Measurements from ENCODE around the gene CDHR3.

DNA sequence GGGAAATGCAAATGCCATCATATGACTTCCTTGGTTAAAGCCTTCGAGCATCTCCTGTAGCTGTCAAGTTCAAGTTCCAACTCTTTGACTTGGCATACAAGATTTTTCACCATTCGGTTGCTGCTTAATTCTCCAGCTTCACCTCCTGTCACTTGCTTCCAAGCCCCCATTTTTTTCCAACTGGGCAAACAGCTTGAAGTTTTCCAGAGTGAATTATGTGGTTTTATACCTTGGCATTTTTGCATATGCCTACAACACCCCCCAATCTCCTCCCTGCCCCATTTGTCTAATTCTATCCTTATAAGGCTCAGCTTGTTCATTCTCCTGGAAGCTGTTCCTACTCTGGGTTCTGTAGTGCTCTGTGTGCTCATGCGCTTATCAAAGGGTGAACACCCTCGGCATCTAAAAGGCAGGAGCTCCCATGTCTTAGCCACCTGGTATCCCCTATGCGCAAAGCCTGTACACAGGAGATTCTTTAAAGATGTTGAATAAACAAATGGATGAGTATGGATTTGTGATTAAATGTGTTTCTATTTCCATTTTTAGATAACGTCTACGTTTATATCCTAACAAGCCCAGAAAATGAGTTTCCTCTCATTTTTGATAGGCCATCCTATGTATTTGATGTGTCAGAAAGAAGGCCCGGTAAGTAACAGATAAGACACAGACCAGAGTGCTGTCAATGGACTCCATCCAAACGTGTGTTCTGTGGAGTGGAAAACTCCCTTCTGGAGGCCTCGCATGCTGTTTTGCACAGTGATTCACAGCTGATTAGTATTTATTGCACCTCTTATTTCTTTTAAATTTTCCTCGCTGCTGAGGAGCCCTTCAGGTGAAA lies 52.5 kb downstream of the CDHR3 start:
- TF ChIP-seq POLR2A (IDR thresholded peaks at IDR 0.05; ENCODE audit: low read depth, low read length) (no peak), YY1 (IDR thresholded peaks at IDR 0.05; ENCODE audit: low read depth, low read length) (no peak), BCL11A (IDR thresholded peaks at IDR 0.05; ENCODE audit: low read depth, low read length) (no peak), ATF2 (IDR thresholded peaks at IDR 0.05; ENCODE audit: low read length) (no peak), EZH2 (IDR thresholded peaks at IDR 0.05; ENCODE audit: borderline replicate concordance, control insufficient read depth, low read depth, low read length) (no peak), RAD51 (IDR thresholded peaks at IDR 0.05) (no peak), ZNF592 (IDR thresholded peaks at IDR 0.05) (no peak)
- TF ChIP-seq, protein P1, sequence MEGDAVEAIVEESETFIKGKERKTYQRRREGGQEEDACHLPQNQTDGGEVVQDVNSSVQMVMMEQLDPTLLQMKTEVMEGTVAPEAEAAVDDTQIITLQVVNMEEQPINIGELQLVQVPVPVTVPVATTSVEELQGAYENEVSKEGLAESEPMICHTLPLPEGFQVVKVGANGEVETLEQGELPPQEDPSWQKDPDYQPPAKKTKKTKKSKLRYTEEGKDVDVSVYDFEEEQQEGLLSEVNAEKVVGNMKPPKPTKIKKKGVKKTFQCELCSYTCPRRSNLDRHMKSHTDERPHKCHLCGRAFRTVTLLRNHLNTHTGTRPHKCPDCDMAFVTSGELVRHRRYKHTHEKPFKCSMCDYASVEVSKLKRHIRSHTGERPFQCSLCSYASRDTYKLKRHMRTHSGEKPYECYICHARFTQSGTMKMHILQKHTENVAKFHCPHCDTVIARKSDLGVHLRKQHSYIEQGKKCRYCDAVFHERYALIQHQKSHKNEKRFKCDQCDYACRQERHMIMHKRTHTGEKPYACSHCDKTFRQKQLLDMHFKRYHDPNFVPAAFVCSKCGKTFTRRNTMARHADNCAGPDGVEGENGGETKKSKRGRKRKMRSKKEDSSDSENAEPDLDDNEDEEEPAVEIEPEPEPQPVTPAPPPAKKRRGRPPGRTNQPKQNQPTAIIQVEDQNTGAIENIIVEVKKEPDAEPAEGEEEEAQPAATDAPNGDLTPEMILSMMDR (IDR thresholded peaks at IDR 0.05 in 2 of 3, conservative IDR thresholded peaks at IDR 0.05 in 1 of 3; ENCODE audit: control insufficient read depth in 2 of 3, extremely low read depth in 1 of 3, insufficient read depth in 1 of 3, low read depth in 3 of 3, low read length in 3 of 3), result no peak
- TF ChIP-seq, protein P2, sequence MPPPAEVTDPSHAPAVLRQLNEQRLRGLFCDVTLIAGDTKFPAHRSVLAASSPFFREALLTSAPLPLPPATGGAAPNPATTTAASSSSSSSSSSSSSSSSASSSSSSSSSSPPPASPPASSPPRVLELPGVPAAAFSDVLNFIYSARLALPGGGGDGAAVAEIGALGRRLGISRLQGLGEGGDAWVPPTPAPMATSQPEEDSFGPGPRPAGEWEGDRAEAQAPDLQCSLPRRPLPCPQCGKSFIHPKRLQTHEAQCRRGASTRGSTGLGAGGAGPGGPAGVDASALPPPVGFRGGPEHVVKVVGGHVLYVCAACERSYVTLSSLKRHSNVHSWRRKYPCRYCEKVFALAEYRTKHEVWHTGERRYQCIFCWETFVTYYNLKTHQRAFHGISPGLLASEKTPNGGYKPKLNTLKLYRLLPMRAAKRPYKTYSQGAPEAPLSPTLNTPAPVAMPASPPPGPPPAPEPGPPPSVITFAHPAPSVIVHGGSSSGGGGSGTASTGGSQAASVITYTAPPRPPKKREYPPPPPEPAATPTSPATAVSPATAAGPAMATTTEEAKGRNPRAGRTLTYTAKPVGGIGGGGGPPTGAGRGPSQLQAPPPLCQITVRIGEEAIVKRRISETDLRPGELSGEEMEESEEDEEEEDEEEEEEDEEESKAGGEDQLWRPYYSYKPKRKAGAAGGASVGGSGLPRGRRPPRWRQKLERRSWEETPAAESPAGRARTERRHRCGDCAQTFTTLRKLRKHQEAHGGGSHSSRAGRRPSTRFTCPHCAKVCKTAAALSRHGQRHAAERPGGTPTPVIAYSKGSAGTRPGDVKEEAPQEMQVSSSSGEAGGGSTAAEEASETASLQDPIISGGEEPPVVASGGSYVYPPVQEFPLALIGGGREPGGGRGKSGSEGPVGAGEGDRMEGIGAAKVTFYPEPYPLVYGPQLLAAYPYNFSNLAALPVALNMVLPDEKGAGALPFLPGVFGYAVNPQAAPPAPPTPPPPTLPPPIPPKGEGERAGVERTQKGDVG (CRISPR knock-in tag; IDR thresholded peaks at IDR 0.05), result no peak

Measured in GM12878 (cell line).